ENCODE results near the gene MKNK2. TPM values are rescaled to one million over a fixed set of nuclear protein-coding genes. Genes with fewer than 3 reads are reported as not detected.

MKNK2 gene
- total and polyA plus RNA-seq, 11 donors, result 110 to 318 (median 155) TPM

DNA sequence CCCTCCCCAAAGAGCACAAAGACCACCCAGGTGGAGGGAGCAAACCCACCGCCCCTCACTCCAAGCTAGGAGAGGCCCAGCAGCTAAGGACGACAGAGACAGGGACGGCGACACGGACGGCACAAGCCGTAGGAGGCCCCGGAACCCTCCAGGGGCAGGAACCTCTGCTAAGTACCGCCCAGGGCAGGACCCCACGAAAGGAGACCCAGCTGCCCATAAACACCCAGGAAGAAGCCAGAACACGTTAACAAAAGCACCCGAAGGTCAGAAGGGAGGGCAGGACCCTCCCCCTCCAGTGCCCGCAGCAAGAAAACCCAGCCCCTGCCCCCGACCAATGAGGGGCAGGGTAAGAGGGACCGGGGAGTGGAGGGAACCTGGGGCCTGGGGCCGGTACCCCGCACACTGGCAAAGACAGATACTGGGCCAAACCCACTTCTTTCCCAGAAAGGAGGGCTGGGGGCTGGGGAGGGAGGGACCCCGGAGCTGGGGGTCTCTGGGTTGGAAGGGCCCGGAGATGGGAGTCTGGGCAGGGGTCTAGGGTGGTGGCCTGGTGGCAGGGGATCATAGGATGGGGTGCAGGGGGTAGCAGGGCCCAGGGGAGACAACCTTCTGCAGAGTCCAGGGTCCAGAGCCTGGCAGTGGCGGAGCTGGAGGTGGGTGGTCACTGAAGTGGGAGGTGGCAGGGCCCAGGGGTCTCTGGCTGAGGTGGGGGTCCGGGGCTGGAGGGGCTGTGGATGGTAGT, 37.9 kb downstream of the MKNK2 start:
- Histone ChIP-seq H3K36me3 (peaks cover 0 to 3% (median 0%) of the 10 kb centered on the region in 9 donors), H3K27me3 (no peaks in the 10 kb centered on the region), H3K4me1 (peaks cover 0 to 28% (median 6%) of the 10 kb centered on the region in 12 donors), H3K27ac (peak overlapping the region in 1 of 12 donors; percentile 18), H3K4me3 (no peak overlapping the region), H3K9me3 (no peaks in the 10 kb centered on the region)
- peak in 1 of 5 donors; percentile 32 for DNase-seq
- no peak for TF ChIP-seq POLR2A (IDR thresholded peaks at IDR 0.05)
- TF ChIP-seq, protein P1, sequence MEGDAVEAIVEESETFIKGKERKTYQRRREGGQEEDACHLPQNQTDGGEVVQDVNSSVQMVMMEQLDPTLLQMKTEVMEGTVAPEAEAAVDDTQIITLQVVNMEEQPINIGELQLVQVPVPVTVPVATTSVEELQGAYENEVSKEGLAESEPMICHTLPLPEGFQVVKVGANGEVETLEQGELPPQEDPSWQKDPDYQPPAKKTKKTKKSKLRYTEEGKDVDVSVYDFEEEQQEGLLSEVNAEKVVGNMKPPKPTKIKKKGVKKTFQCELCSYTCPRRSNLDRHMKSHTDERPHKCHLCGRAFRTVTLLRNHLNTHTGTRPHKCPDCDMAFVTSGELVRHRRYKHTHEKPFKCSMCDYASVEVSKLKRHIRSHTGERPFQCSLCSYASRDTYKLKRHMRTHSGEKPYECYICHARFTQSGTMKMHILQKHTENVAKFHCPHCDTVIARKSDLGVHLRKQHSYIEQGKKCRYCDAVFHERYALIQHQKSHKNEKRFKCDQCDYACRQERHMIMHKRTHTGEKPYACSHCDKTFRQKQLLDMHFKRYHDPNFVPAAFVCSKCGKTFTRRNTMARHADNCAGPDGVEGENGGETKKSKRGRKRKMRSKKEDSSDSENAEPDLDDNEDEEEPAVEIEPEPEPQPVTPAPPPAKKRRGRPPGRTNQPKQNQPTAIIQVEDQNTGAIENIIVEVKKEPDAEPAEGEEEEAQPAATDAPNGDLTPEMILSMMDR (IDR thresholded peaks at IDR 0.05), result no peak
- WGBS, 4 donors, result 88 to 95% (median 90%) methylated on average over 17 to 21 of the region's 21 CpGs
- intact Hi-C loops (cut with DNase I), result no loop called here
- peak in 1 of 4 donors; percentile 4 for ATAC-seq

DNA sequence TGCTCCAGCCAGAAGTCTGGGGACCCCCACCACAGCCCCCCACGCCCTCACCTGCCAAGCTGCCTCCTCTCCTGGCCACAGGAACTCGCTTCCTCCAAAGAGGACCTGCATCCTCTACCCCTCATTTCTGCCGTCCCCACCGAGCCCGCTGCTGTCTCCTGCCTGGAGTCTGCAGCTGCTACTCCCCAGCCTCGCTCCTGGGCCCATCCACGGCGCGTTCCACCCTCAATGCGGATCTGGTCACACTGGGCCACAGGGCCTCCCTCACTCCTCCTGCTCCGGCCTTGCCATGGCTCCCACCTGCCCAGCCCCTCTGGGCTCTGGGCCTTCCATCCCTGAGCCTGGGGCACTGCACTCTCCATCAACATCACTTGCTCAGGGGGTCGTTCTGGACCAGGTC, 39.9 kb downstream of the MKNK2 start:
- no peak overlapping the region for H3K27ac ChIP-seq
- H3K4me3 ChIP-seq, result no peak overlapping the region
- intact Hi-C loops (cut with DNase I), result no loop called here
- TF ChIP-seq, protein P1 (IDR thresholded peaks at IDR 0.05), result no peak
- no peak for TF ChIP-seq POLR2A (IDR thresholded peaks at IDR 0.05)
- no peak for ATAC-seq
- peaks cover 0 to 25% (median 2%) of the 10 kb centered on the region in 12 donors for H3K4me1 ChIP-seq
- no peak for DNase-seq
- H3K27me3 ChIP-seq, result no peaks in the 10 kb centered on the region
- H3K9me3 ChIP-seq, result no peaks in the 10 kb centered on the region
- peaks cover 0 to 3% (median 0%) of the 10 kb centered on the region in 9 donors for H3K36me3 ChIP-seq
- 94 to 97% (median 95%) methylated on average over 12 of the region's 12 CpGs for WGBS, 4 donors

DNA sequence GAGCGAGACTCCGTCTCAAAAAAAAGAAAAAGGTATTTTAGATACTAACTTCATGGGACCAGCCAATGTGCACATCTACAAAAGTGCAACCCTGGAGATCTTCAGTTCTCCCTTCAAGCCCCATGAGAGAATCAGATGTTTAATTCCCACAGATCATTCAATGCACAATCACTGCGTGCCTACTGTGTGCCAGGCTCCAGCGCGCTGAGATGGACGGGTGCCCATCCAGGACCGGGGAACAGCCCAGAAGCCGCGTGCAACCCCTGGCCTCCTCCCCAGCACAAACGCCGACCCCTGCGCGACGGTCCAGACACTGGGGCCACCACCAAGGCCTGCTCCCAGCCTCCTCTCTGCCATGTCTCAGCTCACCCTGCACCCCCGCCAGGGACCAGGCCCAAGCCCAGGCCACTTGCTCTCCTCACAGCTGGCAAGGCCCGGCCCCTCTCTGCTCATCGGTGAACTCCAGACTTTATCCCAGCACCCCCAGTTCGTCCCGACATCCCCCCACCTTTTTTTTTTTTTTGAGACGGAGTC, 40.8 kb downstream of the MKNK2 start:
- no peak overlapping the region for H3K4me3 ChIP-seq
- ATAC-seq, result no peak
- 95 to 97% (median 96%) methylated on average over 15 to 20 of the region's 20 CpGs for WGBS, 4 donors
- TF ChIP-seq, protein P1 (IDR thresholded peaks at IDR 0.05), result no peak
- no peak for TF ChIP-seq POLR2A (IDR thresholded peaks at IDR 0.05)
- no peaks in the 10 kb centered on the region for H3K9me3 ChIP-seq
- H3K36me3 ChIP-seq, result peaks cover 0 to 3% (median 0%) of the 10 kb centered on the region in 9 donors
- intact Hi-C loops (cut with DNase I), result no loop called here
- H3K27me3 ChIP-seq, result no peaks in the 10 kb centered on the region
- no peak overlapping the region for H3K27ac ChIP-seq
- DNase-seq, result no peak
- peaks cover 0 to 23% (median 0%) of the 10 kb centered on the region in 12 donors for H3K4me1 ChIP-seq

DNA sequence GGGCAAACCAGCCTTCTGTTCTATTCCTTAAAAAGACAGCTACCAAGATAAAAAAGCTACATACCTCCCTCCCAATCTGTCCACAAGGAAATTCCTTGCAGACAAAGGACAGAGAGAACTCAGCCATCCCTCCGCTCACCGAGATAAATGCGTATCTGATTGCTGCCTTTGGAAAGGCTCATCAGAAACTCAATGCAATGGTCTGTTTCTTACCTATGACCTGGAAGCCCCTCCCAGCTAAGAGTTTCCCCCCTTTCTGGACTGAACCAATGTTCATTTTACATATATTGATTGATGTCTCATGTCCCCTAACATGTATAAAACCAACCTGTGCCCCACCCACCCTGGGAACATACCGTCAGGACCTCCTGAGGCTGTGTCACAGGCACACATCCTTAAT, 47.2 kb downstream of the MKNK2 start:
- intact Hi-C loops (cut with DNase I), result no loop called here
- peaks cover 0 to 36% (median 18%) of the 10 kb centered on the region in 9 donors for H3K36me3 ChIP-seq
- no peak for DNase-seq
- H3K4me1 ChIP-seq, result no peaks in the 10 kb centered on the region
- H3K27ac ChIP-seq, result no peak overlapping the region
- no peaks in the 10 kb centered on the region for H3K9me3 ChIP-seq
- no peak for TF ChIP-seq POLR2A (IDR thresholded peaks at IDR 0.05)
- TF ChIP-seq, protein P1 (IDR thresholded peaks at IDR 0.05), result no peak
- ATAC-seq, result no peak
- no peaks in the 10 kb centered on the region for H3K27me3 ChIP-seq
- no peak overlapping the region for H3K4me3 ChIP-seq
- 66 to 91% (median 88%) methylated on average over 4 of the region's 4 CpGs for WGBS, 4 donors
